Small intestine (tissue), 7 donors: ENCODE results near the gene CLIP4. TPM values are rescaled to one million over a fixed set of nuclear protein-coding genes. Genes with fewer than 3 reads are reported as not detected.
"Not testable (repeated sequence)": the region's sequence is repeated elsewhere in the genome, so short reads cannot be mapped to it uniquely, and the experiment has no call there.

ENCODE experiments used
- DNase-seq, 2 donors: peaks; one replicate each; pipeline versions ENCODE4 v3.0.0 to v3.0.0-alpha.2; 2013
- FAIRE-seq: peaks from 2 replicates; lab custom pipeline; 2012; peaks lifted over from hg19 to GRCh38; lab: Jason Lieb, UNC
- H3K27ac ChIP-seq, 3 donors: one replicate each; pipeline ENCODE4 v1.5.1; 2013; ENCODE audit warnings: low read length in 2 of 3, mild to moderate bottlenecking in 2 of 3, control low read depth in 1 of 3, inconsistent platforms in 1 of 3, low read depth in 1 of 3, moderate library complexity in 1 of 3
- H3K27me3 ChIP-seq, 3 donors: one replicate each; pipeline ENCODE4 v1.6.1; 2013; ENCODE audit warnings: low read length in 3 of 3, inconsistent platforms in 1 of 3; ENCODE audit not compliant: control insufficient read depth in 3 of 3, insufficient read depth in 3 of 3
- H3K36me3 ChIP-seq, 3 donors: one replicate each; pipeline ENCODE4 v1.6.1; 2013; ENCODE audit warnings: low read length in 3 of 3, inconsistent platforms in 1 of 3, low read depth in 1 of 3, mild to moderate bottlenecking in 1 of 3, moderate library complexity in 1 of 3; ENCODE audit not compliant: control insufficient read depth in 3 of 3, insufficient read depth in 2 of 3
- H3K4me1 ChIP-seq, 3 donors: one replicate each; pipeline ENCODE4 v1.6.1; 2013; ENCODE audit warnings: low read length in 2 of 3, inconsistent platforms in 1 of 3, low read depth in 1 of 3, mild to moderate bottlenecking in 1 of 3, moderate library complexity in 1 of 3; ENCODE audit not compliant: control insufficient read depth in 3 of 3, insufficient read depth in 2 of 3
- H3K4me3 ChIP-seq, 3 donors: one replicate each; pipeline ENCODE4 v1.5.1; 2013; ENCODE audit warnings: low read length in 3 of 3, control low read depth in 1 of 3, inconsistent platforms in 1 of 3, low read depth in 1 of 3, mild to moderate bottlenecking in 1 of 3, moderate library complexity in 1 of 3
- H3K9me3 ChIP-seq, 2 donors: one replicate each; pipeline ENCODE4 v1.6.1; 2013; ENCODE audit warnings: low read depth in 1 of 2, low read length in 1 of 2; ENCODE audit not compliant: control insufficient read depth in 2 of 2, insufficient read depth in 1 of 2
- WGBS, 3 donors: extraction: QIAGEN DNeasy Blood & Tissue Kit; methylation state at CpG; one replicate each; pipeline ENCODE4 v1.1.7; 2013; 5-methylcytosine and 5-hydroxymethylcytosine counted together
- polyA plus RNA-seq, 4 donors: library from polyadenylated mRNA; stranded (reverse) in 3 of 4; unstranded in 1 of 4; fragments of 200-250 nt in 3 of 4; fragments of 120-200 nt in 1 of 4; gene quantifications; one replicate each; pipeline versions ENCODE4 v1.2.1 to v1.2.3, GENCODE V29; 2013
- donor health status: healthy with polysubstance abuse.
- donor health status: control.
- donor health status: control.
- donor health status: Bipolar disorder and iron deficiency.
- donor health status: healthy.

CLIP4 gene
- polyA plus RNA-seq, 4 donors, result 0.52 to 5.8 (median 1.1) TPM

DNA sequence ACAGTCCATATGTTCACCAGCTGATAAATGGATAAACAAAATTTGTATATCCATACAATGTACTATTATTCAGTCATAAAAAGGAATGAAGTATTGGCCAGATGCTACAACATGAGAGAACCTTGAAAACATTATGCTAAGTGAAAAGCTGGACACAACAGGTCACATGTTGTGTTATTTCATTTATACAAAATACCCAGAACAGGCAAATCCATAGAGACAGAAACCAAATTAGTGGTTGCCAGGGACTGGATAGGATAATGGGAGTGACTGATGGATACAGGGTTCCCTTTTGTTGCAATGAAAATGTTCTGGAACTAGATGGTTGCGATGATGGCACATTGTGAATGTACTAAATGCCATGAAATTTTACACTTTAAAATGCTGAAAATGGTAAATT, 30.7 kb upstream of the CLIP4 start:
- no peaks in the 10 kb centered on the region for H3K4me1 ChIP-seq
- H3K27ac ChIP-seq, result no peak overlapping the region
- FAIRE-seq, result no peak
- H3K36me3 ChIP-seq, result no peaks in the 10 kb centered on the region
- no peak for DNase-seq
- no peaks in the 10 kb centered on the region for H3K27me3 ChIP-seq
- whole genome bisulfite sequencing, 3 donors, result 94 to 97% (median 96%) methylated on average over 1 of the region's 1 CpG
- no peak overlapping the region for H3K4me3 ChIP-seq
- H3K9me3 ChIP-seq, result peaks cover 0 to 12% of the 10 kb centered on the region in 2 donors

DNA sequence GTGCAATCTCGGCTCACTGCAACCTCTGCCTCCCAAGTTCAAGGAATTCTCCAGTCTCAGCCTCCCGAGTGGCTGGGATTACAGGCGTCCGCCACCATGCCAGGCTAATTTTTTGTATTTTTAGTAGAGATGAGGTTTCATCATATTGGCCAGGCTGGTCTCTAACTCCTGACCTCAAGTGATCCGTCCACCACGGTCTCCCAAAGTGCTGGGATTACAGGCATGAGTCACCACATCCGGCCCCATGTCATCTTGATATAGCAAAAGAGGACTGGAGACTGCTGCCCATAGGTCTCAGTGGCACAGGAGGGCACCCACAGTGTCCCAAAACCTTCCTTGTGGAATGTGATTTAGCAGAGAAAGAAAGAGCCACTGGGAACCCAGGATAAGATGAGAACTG, 24.9 kb upstream of the CLIP4 start:
- DNase-seq, FAIRE-seq, H3K27me3 ChIP-seq, H3K4me1 ChIP-seq, H3K27ac ChIP-seq, H3K9me3 ChIP-seq, H3K36me3 ChIP-seq, H3K4me3 ChIP-seq: not testable (repeated sequence)
- 83 to 93% (median 85%) methylated on average over 7 of the region's 7 CpGs for WGBS, 3 donors

DNA sequence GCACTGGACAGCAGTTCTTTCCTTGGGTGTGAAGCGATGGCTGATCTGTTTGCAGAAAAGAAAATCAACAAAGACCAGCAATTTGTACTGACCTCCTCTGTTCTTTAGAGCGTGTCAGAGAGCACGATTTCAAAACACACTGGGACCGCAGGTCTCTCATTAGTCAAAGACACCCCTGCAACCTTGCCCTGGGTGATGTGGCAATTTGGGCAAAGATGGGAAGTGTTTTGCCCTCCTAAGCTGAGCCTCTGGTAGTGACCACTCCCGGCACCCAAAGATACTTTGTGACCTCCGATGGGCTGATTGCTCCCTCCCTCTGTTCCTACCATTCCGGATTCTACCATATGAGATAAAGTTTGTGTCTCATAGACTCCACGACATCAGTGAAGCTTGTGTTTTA, 18.2 kb upstream of the CLIP4 start:
- FAIRE-seq, result no peak
- Histone ChIP-seq H3K36me3 (no peaks in the 10 kb centered on the region), H3K27ac (no peak overlapping the region), H3K27me3 (no peaks in the 10 kb centered on the region), H3K9me3 (no peaks in the 10 kb centered on the region), H3K4me1 (no peaks in the 10 kb centered on the region), H3K4me3 (no peak overlapping the region)
- DNase-seq, result no peak
- 87 to 93% (median 89%) methylated on average over 8 of the region's 8 CpGs for WGBS, 3 donors

GRCh38 chr2:29097569-29097968, 17.6 kb upstream of the CLIP4 start:
- DNase-seq (no peak), FAIRE-seq (no peak)

GRCh38 chr2:29100564-29100963, 14.7 kb upstream of the CLIP4 start:
- Histone ChIP-seq H3K9me3 (no peaks in the 10 kb centered on the region), H3K36me3 (no peaks in the 10 kb centered on the region), H3K4me1 (no peaks in the 10 kb centered on the region), H3K4me3 (no peak overlapping the region), H3K27ac (no peak overlapping the region), H3K27me3 (no peaks in the 10 kb centered on the region)
- DNase-seq, result no peak
- no peak for FAIRE-seq
- WGBS, 3 donors, result 89 to 100% (median 93%) methylated on average over 1 of the region's 1 CpG

More at GRCh38 chr2:29097569-29097968, 17.6 kb upstream of the CLIP4 start:
- H3K4me3 ChIP-seq, result no peak overlapping the region
- H3K27ac ChIP-seq, result no peak overlapping the region
- no peaks in the 10 kb centered on the region for H3K9me3 ChIP-seq
- no peaks in the 10 kb centered on the region for H3K36me3 ChIP-seq
- 54 to 70% (median 66%) methylated on average over 6 of the region's 6 CpGs for WGBS, 3 donors
- H3K4me1 ChIP-seq, result no peaks in the 10 kb centered on the region
- no peaks in the 10 kb centered on the region for H3K27me3 ChIP-seq

GRCh38 chr2:29104688-29105087, 10.5 kb upstream of the CLIP4 start:
- Histone ChIP-seq H3K27me3 (no peaks in the 10 kb centered on the region), H3K9me3 (no peaks in the 10 kb centered on the region), H3K4me3 (no peak overlapping the region), H3K4me1 (no peaks in the 10 kb centered on the region), H3K36me3 (no peaks in the 10 kb centered on the region), H3K27ac (no peak overlapping the region)
- FAIRE-seq (no peak), DNase-seq (no peak)
- WGBS, 3 donors, result 60 to 80% (median 72%) methylated on average over 5 of the region's 5 CpGs

DNA sequence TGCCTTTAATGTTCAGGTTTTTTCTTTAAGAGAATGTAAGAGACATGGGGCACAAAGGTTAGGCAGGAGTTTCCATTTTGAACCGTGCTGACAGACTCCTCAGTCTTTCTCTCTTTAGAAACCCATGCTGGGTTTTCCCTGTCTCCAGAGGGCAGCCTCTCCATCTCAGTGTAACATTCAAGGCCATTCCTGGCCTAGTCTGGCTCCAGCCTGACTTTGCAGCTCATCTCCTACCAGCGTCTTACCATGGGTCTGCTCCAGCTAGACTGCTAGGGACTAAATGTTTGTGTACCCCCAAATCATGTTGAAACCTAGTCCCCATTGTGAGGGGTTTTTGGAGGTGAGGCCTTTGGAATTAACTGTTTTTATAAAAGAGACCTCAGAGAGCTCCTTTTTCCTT, 9.8 kb upstream of the CLIP4 start:
- Histone ChIP-seq H3K36me3 (no peaks in the 10 kb centered on the region), H3K27me3 (no peaks in the 10 kb centered on the region), H3K27ac (no peak overlapping the region), H3K9me3 (no peaks in the 10 kb centered on the region), H3K4me3 (no peak overlapping the region), H3K4me1 (no peaks in the 10 kb centered on the region)
- no peak for FAIRE-seq
- 44 to 59% (median 44%) methylated on average over 2 of the region's 2 CpGs for WGBS, 3 donors
- no peak for DNase-seq

DNA sequence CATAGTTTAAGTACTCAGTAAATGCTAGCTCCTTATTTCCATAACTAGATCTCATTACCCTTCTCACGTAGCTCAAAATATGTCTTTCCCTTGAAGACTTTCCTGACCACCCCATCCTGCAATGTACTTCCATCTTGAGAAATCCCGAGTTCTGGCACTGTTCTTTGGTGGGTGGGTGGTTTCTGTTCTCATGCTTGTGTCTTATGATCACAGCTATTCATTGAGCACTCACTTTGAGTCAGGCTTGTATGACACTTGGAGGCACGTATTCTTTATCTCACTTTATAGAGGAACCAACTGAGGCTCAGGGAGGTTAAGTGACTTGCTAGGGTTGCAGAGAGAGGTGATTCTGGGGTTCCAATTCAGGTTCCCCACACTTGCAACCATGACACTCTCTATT, 9.0 kb upstream of the CLIP4 start:
- Histone ChIP-seq H3K27ac (no peak overlapping the region), H3K36me3 (no peaks in the 10 kb centered on the region), H3K9me3 (no peaks in the 10 kb centered on the region), H3K27me3 (no peaks in the 10 kb centered on the region), H3K4me1 (no peaks in the 10 kb centered on the region), H3K4me3 (no peak overlapping the region)
- WGBS, 3 donors, result 72 to 86% (median 81%) methylated on average over 3 of the region's 3 CpGs
- FAIRE-seq (no peak), DNase-seq (no peak)

GRCh38 chr2:29106980-29107388, 8.2 kb upstream of the CLIP4 start:
- Histone ChIP-seq H3K27ac (no peak overlapping the region), H3K36me3 (no peaks in the 10 kb centered on the region), H3K4me3 (no peak overlapping the region), H3K27me3 (no peaks in the 10 kb centered on the region), H3K4me1 (no peaks in the 10 kb centered on the region), H3K9me3 (no peaks in the 10 kb centered on the region)
- no peak for DNase-seq
- no peak for FAIRE-seq
- 41 to 55% (median 48%) methylated on average over 2 of the region's 2 CpGs for WGBS, 3 donors
